Stimulated activated CD4-positive, alpha-beta T cell treated with anti-CD3 and anti-CD28 coated beads, TNF-alpha, amount 100 ng/mL, for 1 hour (primary cell): ENCODE data around the gene GTF2IRD1.
A peak's percentile ranks its signal among the peaks of the same experiment; 100 is the strongest.
"Not testable (repeated sequence)": the region's sequence is repeated elsewhere in the genome, so short reads cannot be mapped to it uniquely, and the experiment has no call there.

Experiments used
- DNase-seq, 3 donors: peaks; one replicate each; pipeline ENCODE4 v3.0.0-alpha.2; 2020; ENCODE audit warnings: low read depth in 3 of 3, low spot score in 1 of 3

The GTF2IRD1 gene

DNA sequence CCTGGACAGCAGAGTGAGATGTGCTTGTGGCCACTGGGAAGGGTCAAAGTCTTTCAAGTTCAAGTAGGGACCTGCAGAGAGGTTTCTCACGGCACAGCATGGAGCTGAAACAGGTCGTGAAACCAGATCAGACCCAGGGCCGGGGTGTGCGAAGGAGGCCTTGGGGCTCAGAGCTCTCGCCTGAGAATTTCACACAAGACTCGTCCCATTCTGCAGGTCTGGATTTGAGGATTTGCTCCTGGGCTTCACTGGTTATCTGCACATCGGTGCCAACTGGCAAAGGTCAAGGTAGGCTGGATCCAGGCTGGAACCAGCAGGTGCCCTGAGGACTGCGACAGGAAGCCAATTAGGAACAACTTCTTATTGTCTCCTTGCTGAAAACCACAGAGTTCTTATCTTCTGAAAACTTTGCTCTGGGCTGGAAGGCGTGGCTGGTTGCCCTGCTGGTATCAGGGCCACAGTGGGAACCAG is 179.8 kb downstream of the GTF2IRD1 start:
- no peak for DNase-seq

DNA sequence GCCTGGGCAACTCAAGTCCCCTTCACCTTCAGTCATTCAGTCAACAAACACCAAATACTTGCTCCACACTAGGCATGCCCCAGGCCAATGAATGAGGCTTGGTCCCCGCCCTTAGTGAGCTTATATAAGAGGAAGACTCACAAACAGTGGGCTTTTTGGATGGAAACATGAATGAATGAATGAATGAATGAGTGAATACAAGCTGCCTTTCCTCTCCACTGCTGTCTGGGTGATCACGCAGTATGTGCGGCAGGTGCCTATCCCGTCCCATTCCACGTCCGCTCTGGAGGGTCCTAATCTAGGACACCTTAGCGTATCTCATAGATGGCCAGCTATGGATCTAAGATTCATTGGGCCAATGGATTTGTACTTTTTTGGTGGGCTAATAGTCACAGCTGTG is 184.0 kb downstream of the GTF2IRD1 start:
- no peak for DNase-seq

DNA sequence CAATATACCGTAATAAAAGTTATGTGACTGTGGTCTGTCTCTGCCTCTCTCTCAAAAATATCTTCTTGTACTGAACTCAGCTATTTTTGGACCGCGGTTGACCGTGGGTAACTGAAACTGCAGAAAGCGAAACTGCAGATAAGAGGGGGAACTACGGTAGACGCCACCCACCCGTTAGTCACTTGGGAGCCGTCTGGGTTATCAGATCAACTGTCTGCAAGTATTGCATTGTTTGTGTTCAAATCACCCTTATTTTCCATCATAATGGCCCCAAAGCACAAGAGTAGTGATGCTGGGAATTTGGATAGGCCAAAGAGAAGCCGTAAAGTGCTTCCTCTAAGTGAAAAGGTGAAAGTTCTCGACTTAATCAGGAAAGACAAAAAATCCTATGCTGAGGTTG is 196.3 kb downstream of the GTF2IRD1 start:
- DNase-seq: peak; percentile 51 to 62 (median 61)

DNA sequence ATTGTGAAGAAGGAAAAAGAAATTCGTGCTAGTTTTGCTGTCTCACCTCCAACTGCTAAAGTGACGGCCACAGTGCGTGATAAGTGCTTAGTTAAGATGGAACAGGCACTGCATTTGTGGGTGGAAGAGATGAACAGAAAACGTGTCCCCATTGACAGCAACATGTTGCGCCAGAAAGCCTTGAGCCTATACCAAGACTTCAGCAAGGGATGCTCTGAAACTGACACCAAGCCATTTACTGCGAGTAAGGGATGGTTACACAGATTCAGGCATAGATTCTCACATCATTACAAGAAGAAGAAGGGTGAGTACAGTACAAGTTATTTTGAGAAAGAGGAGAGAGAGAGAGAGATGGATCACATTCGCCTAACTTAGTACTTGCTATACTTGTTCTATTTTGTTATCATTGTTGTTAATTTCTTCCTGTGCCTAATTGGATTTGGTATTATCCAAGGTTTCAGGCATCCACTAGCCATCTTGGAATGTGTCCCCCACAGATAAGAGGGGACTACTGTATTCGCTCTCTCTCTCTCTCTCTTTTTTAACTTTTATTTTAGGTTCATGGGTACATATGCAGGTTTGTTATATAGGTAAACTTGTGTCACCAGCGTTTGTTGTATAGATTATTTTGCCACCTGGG is 196.9 kb downstream of the GTF2IRD1 start:
- DNase-seq: not testable (repeated sequence)

DNA sequence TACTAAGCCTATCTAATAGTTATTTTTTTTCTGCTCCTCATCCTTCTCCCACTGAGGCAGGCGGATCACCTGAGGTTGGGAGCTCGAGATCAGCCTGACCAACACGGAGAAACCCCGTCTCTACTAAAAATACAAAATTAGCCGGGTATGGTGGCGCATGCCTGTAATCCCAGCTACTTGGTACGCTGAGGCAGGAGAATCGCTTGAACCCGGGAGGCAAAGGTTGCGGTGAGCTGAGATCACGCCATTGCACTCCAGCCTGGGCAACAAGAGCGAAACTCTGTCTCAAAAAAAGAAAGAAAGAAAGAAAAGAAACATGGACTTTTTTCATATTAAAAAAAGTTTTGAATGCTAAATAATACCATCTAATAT is 197.4 kb downstream of the GTF2IRD1 start:
- DNase-seq: not testable (repeated sequence)
